Keratinocyte (primary cell): Measurements from ENCODE around the gene TSKU.

ENCODE experiments used
- EZH2 ChIP-seq: IDR thresholded peaks from one replicate; pipeline ENCODE4 v1.6.1; 2012; ENCODE audit warnings: inconsistent platforms, mild to moderate bottlenecking, low read length, moderate library complexity
- TF ChIP-seq, protein P1 (sequence below), 3 experiments: IDR thresholded peaks in 1 of 3; conservative IDR thresholded peaks in 1 of 3; optimal IDR thresholded peaks in 1 of 3; 2 replicates in 2 of 3; 3 replicates in 1 of 3; pipeline versions ENCODE3 to v1.5.1; 2011; ENCODE audit warnings: low read length in 3 of 3, mild to moderate bottlenecking in 3 of 3, moderate library complexity in 2 of 3, control low read depth in 1 of 3, inconsistent platforms in 1 of 3; ENCODE audit not compliant: insufficient read depth in 2 of 3; ENCODE audit errors: extremely low read depth in 1 of 3

DNA sequence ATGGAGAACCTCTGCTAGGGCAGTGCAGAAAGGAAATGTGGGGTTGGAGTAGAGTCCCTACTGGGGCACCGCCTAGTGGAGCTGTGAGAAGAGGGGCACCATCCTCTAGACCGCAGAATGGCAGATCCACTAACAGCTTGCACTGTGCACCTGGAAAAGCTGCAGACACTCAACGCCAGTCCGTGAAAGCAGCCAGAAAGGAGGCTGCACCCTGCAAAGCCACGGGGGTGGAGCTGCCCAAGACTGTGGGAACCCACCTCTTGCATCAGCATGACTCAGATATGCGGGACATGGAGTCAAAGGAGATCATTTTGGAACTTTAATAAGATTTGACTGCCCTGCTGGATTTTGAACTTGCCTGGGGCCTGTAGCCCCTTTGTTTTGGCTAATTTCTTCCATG lies 8.7 kb downstream of the TSKU start:
- TF ChIP-seq, protein P1, sequence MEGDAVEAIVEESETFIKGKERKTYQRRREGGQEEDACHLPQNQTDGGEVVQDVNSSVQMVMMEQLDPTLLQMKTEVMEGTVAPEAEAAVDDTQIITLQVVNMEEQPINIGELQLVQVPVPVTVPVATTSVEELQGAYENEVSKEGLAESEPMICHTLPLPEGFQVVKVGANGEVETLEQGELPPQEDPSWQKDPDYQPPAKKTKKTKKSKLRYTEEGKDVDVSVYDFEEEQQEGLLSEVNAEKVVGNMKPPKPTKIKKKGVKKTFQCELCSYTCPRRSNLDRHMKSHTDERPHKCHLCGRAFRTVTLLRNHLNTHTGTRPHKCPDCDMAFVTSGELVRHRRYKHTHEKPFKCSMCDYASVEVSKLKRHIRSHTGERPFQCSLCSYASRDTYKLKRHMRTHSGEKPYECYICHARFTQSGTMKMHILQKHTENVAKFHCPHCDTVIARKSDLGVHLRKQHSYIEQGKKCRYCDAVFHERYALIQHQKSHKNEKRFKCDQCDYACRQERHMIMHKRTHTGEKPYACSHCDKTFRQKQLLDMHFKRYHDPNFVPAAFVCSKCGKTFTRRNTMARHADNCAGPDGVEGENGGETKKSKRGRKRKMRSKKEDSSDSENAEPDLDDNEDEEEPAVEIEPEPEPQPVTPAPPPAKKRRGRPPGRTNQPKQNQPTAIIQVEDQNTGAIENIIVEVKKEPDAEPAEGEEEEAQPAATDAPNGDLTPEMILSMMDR (optimal IDR thresholded peaks at IDR 0.05 in 1 of 3, IDR thresholded peaks at IDR 0.05 in 1 of 3, conservative IDR thresholded peaks at IDR 0.05 in 1 of 3; ENCODE audit: extremely low read depth in 1 of 3, insufficient read depth in 2 of 3, low read length in 3 of 3) = no peak
- no peak for TF ChIP-seq EZH2
